ENCODE data around the gene SLIT3.

DNA sequence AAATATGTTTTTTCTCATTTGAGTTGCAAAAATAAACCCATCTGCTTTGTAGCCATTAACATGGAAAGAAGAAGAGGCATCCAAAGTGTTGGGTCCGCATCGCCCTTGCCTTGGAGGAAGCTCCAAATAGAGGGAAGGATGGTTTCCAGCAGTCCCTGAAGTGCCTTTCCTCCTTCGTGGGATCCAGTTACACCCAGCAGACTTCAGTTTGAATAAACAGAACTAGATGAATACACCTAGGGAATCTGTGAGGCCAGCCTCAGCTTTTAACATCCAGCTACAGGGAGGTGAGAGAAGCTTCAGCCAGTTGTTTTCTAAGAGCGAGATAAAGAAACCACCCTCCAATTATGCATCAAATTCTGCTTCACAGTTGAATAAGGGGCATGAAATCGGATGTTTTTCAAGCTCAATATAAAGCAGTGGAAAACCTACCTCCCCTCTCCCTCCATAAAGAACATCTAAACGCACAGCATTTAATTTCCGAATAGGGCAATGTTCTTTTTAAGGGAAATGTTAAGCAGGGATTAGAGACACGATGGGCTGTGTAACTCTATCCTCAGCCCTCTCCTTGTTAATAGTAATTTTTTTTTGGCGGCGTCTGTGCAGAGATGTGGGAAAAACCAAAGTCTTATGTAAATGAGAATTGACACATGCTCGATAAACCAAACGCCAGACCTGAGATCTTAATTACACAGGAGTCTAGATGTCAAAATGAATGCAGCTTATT is 264.7 kb downstream of the SLIT3 start:
- TF ChIP-seq, protein P1, sequence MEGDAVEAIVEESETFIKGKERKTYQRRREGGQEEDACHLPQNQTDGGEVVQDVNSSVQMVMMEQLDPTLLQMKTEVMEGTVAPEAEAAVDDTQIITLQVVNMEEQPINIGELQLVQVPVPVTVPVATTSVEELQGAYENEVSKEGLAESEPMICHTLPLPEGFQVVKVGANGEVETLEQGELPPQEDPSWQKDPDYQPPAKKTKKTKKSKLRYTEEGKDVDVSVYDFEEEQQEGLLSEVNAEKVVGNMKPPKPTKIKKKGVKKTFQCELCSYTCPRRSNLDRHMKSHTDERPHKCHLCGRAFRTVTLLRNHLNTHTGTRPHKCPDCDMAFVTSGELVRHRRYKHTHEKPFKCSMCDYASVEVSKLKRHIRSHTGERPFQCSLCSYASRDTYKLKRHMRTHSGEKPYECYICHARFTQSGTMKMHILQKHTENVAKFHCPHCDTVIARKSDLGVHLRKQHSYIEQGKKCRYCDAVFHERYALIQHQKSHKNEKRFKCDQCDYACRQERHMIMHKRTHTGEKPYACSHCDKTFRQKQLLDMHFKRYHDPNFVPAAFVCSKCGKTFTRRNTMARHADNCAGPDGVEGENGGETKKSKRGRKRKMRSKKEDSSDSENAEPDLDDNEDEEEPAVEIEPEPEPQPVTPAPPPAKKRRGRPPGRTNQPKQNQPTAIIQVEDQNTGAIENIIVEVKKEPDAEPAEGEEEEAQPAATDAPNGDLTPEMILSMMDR (IDR thresholded peaks at IDR 0.05; ENCODE audit: low read depth, low read length, poor library complexity, severe bottlenecking) = no peak
- TF ChIP-seq EZH2phosphoT487 (IDR thresholded peaks at IDR 0.05; ENCODE audit: borderline replicate concordance, low read length) = no peak

Measured in DOHH2 (cell line).